ENCODE data around the gene C1orf141. TPM values are rescaled to one million over a fixed set of nuclear protein-coding genes. Genes with fewer than 3 reads are reported as not detected.

The C1orf141 gene
- total and polyA plus RNA-seq, 12 donors, result 0.61 TPM; not detected in 11

DNA sequence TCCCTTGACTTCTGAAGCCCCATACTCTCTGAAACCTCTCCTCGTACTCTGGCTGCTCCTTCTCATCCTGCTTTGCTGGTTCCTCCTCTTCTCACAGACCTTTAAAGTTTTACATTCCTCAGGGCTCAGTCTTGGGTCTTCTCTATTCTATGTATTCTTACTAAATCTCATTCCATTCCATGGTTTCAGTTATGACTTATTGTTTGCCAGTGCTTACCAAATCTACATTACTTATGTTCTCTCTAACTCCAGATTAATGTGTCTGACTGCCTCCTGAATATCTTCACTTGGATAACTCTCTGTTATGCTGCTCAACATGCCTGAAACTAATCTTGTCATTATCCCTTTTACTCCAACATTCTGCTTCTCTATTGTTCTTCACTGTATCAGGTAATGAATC lies 75.4 kb downstream of the C1orf141 start:
- WGBS, 4 donors, result 86 to 95% (median 89%) methylated on average over 1 of the region's 1 CpG
- Histone ChIP-seq H3K27ac (no peak overlapping the region), H3K4me3 (no peak overlapping the region), H3K27me3 (no peaks in the 10 kb centered on the region), H3K9me3 (replicated peaks in 1 of 3) (no peaks in the 10 kb centered on the region), H3K36me3 (replicated peaks in 1 of 2) (no peaks in the 10 kb centered on the region), H3K4me1 (replicated peaks in 1 of 2) (peaks cover 6 to 7% of the 10 kb centered on the region in 2 donors)
- no peak for TF ChIP-seq POLR2A (IDR thresholded peaks at IDR 0.05)
- TF ChIP-seq, protein P1, sequence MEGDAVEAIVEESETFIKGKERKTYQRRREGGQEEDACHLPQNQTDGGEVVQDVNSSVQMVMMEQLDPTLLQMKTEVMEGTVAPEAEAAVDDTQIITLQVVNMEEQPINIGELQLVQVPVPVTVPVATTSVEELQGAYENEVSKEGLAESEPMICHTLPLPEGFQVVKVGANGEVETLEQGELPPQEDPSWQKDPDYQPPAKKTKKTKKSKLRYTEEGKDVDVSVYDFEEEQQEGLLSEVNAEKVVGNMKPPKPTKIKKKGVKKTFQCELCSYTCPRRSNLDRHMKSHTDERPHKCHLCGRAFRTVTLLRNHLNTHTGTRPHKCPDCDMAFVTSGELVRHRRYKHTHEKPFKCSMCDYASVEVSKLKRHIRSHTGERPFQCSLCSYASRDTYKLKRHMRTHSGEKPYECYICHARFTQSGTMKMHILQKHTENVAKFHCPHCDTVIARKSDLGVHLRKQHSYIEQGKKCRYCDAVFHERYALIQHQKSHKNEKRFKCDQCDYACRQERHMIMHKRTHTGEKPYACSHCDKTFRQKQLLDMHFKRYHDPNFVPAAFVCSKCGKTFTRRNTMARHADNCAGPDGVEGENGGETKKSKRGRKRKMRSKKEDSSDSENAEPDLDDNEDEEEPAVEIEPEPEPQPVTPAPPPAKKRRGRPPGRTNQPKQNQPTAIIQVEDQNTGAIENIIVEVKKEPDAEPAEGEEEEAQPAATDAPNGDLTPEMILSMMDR (IDR thresholded peaks at IDR 0.05), result no peak
- intact Hi-C loops (cut with DNase I), result loop anchor here in 1 of 2 donors (10.0 kb wide), 1 partner anchor 85 kb away; no protein-coding TSS in a partner anchor
- no peak for DNase-seq

DNA sequence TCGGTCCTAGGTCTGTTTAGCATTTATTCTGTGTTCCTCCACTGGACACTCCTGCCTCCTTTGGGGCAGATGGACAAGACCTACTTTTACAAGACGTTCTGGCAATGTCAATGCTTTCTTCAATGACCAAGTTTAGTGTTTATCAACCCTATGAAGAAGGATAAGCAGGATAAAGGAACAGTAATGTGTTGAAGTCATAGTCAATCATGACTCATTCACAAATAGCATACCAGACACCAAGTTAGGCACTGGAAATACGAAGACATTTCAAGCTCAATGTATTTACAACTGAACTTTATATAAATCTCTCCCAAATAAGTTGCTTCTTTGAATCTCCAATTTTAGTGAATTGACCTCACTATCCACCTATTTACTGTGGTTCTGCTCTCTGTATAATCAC lies 76.0 kb downstream of the C1orf141 start:
- Histone ChIP-seq H3K4me1 (replicated peaks in 1 of 2) (peaks cover 6 to 7% of the 10 kb centered on the region in 2 donors), H3K4me3 (no peak overlapping the region), H3K27ac (no peak overlapping the region), H3K36me3 (replicated peaks in 1 of 2) (no peaks in the 10 kb centered on the region), H3K27me3 (no peaks in the 10 kb centered on the region), H3K9me3 (replicated peaks in 1 of 3) (no peaks in the 10 kb centered on the region)
- TF ChIP-seq, protein P1 (IDR thresholded peaks at IDR 0.05), result no peak
- WGBS, 4 donors, result 71 to 81% (median 74%) methylated on average over 3 of the region's 3 CpGs
- intact Hi-C loops (cut with DNase I), result loop anchor here in 1 of 2 donors (10.0 kb wide), 1 partner anchor 86 kb away; no protein-coding TSS in a partner anchor
- no peak for DNase-seq

DNA sequence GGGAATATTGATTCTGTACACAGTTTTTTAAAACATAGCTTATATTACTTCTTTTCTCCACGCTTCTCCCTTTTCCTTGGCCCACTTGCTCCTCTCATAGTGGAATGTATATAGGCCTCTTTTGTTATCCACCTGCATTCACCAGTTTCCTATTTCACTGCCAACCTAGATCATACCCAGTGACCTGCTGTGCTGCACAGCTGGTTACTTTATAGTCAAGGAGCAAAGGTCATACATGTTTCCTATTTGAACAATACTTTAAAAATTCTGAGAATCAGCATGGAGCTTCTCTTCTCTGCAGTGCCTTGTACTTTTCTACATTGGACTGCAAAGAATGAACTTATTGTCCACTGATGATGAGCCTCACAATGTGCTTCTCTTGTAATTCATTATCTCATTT lies 76.5 kb downstream of the C1orf141 start:
- DNase-seq, result no peak
- no peaks in the 10 kb centered on the region for H3K27me3 ChIP-seq
- H3K27ac ChIP-seq, result no peak overlapping the region
- H3K4me1 ChIP-seq (replicated peaks in 1 of 2), result peaks cover 6 to 7% of the 10 kb centered on the region in 2 donors
- WGBS, 4 donors, result 91 to 100% (median 96%) methylated on average over 1 of the region's 1 CpG
- no peaks in the 10 kb centered on the region for H3K9me3 ChIP-seq (replicated peaks in 1 of 3)
- H3K4me3 ChIP-seq, result no peak overlapping the region
- intact Hi-C loops (cut with DNase I), result loop anchor here in 1 of 2 donors (10.0 kb wide), 1 partner anchor 87 kb away; no protein-coding TSS in a partner anchor
- H3K36me3 ChIP-seq (replicated peaks in 1 of 2), result no peaks in the 10 kb centered on the region
- TF ChIP-seq, protein P1 (IDR thresholded peaks at IDR 0.05), result no peak
- TF ChIP-seq POLR2A (IDR thresholded peaks at IDR 0.05), result no peak

DNA sequence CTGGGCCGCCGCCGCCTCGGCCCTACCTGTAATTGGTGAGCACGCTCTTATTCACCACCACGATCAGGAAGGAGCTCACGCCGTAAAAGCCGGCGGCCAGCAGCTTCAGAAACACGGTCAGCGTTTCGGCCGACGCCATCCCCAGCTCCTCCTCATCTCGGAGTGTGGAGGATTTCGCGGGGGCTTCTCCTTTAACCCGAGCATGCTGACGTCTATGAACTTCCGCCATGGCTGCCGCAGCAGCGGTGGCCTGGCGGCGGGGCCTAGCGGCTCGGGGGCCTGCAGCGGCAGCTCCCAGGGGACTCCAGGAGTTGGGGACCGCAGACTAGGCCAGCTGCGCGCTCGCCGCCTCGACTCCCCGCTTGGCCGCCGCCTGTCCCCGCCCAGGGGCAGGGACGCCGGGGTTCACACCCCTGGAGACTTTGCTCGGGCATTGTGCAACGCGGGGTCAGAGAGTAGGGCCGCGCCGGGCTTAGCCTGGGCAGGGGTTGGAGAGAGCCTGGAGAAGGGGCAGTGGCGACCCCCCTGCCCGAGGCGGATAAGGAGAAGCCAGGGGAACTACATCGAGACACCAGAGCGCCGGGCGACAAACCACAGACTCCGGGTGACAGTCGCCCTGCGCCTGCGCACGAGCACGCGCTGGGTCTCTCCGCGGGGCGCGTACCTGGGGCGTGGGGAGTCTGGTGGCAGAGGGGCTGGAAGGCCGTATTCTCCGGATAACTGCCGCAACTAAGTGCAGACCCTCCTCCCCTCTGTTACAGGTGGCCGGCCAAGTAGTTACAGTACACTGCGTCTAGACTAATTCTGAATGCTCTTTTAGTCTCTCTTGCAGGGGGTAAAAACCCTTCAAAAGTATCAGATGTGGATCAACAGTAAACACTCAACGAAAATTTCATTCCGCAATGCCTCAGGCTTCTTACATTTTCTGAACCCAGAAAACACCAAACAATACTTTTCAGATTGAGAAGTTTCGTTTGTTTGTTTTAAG lies 80.7 kb downstream of the C1orf141 start, which contains the start of gene SLC35D1:
TSS of gene SLC35D1 (minus strand) at position 364 of the 988 bp plus-strand sequence. CDS start at position 229, 135 bp downstream.
- Histone ChIP-seq H3K4me3 (peak within 1 kb of the TSS; percentile 71 to 82 (median 72)), H3K27ac (peak within 1 kb of the TSS; percentile 69 to 95 (median 94)), H3K4me1 (replicated peaks in 1 of 2) (peaks cover 5 to 7% of the 10 kb centered on the region in 2 donors), H3K27me3 (no peaks in the 10 kb centered on the region), H3K36me3 (replicated peaks in 1 of 2) (peaks cover 0 to 11% of the 10 kb centered on the region in 2 donors), H3K9me3 (replicated peaks in 1 of 3) (no peaks in the 10 kb centered on the region)
- intact Hi-C loops (cut with DNase I), result loop anchor here in 1 of 2 donors (10.0 kb wide), 1 partner anchor 91 kb away; no protein-coding TSS in a partner anchor
- peak; percentile 62 to 75 (median 69) for DNase-seq
- TF ChIP-seq, protein P1 (IDR thresholded peaks at IDR 0.05), result peak in 1 of 6 experiments; percentile 2
- peak; percentile 62 to 74 for TF ChIP-seq POLR2A (IDR thresholded peaks at IDR 0.05)
- 0 to 4% (median 1%) methylated on average over 5 to 73 of the region's 73 CpGs for WGBS, 4 donors

Measured in adrenal gland (tissue), 12 donors.